GM12891 (cell line): ENCODE data around the gene SEMA6A.

ENCODE experiments used
- POLR2A ChIP-seq: IDR thresholded peaks from 2 replicates; pipeline ENCODE4 v1.6.1; 2011; ENCODE audit warnings: low read depth, low read length, control low read depth
- POLR2AphosphoS5 ChIP-seq: IDR thresholded peaks from 2 replicates; pipeline ENCODE4 v1.6.1; 2011; ENCODE audit warnings: low read depth, low read length, control low read depth

GRCh38 chr5:116574367-116575325 is at the start of gene SEMA6A:
- TF ChIP-seq POLR2AphosphoS5 (no peak), POLR2A (no peak)
